ENCODE measurements around the gene LCE1D. TPM values are rescaled to one million over a fixed set of nuclear protein-coding genes. Genes with fewer than 3 reads are reported as not detected.

Gene LCE1D, protein sequence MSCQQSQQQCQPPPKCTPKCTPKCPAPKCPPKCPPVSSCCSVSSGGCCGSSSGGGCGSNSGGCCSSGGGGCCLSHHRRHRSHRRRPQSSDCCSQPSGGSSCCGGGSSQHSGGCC
- total RNA-seq: not detected

DNA sequence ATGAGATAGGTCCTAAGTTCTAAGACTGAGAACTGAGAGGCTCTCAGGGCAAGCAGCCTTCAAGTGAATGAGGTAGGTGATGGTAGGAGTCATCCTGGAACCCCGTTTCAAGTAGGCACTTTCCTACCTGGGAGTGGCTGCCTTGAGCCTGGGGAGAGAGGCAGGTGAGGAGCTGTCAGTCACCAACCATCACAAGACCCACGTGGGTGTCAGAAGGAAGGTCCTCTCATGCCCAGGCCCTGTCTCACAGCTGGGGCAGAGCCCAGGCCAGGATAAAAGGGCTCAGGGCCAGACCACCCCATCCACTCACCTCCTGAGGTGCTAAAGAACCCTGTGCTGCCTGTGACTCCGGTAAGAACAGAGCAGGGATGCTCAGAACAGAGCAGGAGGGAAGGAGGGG, at the start of gene LCE1D:
Gene LCE1D, plus strand, starts transcription at position 301 of the 400 bp plus-strand sequence. CDS start 1,074 bp downstream, outside the sequence.
- no peak for DNase-seq

DNA sequence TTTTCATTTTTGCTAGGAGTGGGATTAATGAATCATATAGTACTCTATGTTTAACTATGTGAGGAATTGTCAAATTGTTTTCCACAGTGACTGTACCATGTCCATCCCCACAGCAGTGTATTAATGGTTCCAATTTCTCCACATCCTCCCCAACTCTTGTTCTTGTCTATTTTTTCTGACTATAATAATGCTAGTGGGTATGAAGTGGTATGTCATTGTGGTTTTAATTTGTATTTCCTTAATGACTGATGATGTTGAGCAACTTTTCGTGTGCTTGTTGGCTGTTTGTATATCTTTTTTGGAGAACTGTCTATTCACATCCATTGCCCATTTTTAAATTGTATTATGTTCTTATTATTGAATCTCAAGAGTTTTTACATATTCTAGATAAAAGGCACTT, 48.7 kb upstream of the LCE1D start:
- no peak for DNase-seq

DNA sequence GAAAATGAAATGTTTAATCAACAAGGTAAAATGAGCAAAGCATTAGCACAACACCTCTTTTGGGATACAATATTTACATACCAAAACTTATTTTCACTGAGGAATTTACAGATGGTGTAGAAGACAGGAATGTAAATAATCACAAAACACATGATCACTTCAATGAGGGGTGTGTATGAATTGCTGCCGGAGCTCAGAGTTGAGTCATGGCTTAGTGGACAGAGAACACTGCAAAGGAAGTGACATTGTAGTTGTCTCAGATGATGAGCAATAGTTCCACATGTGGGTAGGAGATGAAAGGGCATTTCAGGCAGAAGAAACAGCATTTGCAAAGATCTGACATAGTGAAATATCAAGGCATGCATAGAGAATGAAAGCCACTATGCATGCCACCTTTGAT, 44.3 kb upstream of the LCE1D start:
- DNase-seq: no peak

- no peak for DNase-seq
Observed at GRCh38 chr1:152753586-152753985, 42.9 kb upstream of the LCE1D start.

GRCh38 chr1:152756872-152757271, 39.6 kb upstream of the LCE1D start:
- no peak for DNase-seq

GRCh38 chr1:152757747-152758146, 38.8 kb upstream of the LCE1D start, which contains the start of gene KPRP:
Gene KPRP, plus strand, starts transcription at chr1:152758025. Its CDS starts 1,564 bp downstream, at chr1:152759589.
- DNase-seq: no peak

- DNase-seq: no peak
Observed at GRCh38 chr1:152758636-152759035, 37.9 kb upstream of the LCE1D start.

DNA sequence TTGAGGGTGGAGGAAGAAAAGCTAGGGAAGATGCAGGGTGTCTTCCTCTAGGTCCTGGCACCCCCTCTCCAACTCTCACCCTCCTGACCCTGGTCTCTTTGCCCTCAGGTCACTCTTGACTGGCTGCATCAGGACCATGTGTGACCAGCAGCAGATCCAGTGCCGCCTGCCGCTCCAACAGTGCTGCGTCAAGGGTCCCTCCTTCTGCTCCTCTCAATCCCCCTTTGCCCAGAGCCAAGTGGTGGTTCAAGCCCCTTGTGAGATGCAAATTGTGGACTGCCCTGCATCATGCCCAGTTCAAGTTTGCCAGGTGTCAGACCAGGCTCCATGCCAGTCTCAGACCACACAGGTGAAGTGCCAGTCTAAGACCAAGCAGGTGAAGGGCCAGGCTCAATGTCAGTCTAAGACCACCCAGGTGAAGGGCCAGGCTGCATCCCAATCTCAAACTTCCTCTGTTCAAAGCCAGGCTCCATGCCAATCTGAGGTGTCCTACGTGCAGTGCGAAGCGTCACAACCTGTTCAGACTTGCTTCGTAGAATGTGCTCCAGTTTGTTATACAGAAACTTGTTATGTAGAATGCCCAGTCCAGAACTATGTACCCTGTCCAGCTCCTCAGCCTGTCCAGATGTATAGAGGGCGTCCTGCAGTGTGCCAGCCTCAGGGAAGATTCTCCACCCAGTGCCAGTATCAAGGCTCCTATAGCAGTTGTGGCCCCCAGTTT, 36.9 kb upstream of the LCE1D start:
- DNase-seq: no peak

DNA sequence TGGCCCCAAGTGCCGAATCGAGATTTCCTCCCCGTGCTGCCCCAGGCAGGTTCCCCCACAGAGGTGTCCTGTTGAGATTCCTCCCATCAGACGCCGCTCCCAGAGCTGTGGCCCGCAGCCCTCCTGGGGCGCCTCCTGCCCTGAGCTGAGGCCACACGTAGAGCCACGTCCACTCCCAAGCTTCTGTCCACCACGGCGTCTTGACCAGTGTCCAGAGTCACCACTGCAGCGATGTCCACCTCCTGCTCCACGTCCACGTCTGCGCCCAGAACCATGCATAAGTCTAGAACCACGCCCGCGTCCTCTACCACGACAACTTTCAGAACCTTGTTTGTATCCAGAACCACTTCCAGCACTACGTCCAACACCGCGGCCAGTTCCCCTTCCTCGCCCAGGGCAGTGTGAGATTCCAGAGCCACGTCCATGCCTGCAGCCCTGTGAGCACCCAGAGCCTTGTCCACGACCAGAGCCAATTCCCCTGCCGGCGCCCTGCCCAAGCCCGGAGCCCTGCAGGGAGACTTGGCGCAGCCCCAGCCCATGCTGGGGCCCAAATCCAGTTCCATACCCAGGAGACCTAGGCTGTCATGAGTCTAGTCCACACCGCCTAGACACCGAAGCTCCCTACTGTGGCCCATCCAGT, 35.9 kb upstream of the LCE1D start:
- DNase-seq: no peak

DNA sequence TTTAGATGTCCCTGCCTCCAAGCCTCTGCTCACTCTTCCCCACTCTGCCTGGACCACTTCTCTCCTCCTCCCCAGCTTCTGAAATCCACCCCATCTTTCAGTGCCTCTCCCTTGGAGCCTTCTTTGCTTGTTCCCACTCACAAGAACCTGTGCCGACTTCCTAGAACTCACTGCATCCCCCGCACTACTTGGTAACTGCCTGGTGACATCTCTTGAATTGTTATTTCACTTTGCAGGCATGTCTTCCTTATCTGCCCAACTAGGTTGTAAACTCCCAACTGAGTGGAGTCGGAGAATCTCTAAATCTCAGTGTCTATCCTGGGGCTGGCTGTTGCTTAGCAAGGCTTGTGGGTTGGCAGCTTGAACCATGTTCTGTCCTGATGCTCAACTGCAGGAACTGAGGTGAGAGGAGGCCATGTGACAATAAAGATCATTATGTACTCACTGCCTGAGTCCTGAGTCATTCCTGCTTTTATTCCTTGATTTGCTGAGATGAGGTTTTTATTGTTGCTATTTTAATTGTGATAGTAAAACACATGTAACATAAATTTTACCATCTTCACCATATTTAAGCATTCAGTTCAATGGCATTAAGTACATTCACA, 34.8 kb upstream of the LCE1D start:
- no peak for DNase-seq

DNA sequence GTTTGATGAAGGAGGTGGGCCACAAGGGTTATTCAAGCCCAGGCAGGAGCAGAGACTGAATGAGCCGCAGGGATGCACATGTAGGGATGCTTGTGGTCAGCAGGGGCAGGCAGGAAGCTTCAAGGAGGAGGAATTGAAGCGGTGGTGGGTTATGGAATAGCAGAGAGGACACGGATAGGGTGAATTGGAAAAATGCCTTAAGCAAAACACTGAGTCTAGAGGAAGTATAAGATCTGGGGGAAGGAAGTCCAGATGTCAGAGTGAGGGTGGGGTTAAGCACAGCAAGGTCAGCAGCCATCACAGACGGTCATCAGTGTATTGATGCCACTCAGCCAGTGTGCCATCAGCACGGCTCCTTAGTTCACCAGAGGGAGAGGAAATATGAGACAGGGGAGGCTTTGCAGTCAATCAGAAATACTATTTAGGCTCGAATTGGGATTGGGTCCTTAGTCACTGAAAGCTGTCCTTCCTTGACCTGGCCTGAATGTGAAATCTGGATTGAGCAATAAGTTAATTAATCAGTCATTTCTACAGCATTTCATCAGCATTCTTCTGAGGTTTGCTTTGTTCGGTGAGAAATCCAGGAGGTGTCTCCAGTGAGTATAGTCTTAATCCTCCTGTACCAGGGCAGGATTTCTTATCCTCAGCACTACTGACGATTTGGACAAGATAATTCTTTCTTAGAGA, 27.5 kb upstream of the LCE1D start:
- DNase-seq: no peak

- no peak for DNase-seq
Observed at GRCh38 chr1:152770411-152770810, 26.1 kb upstream of the LCE1D start.

- DNase-seq: no peak
Observed at GRCh38 chr1:152774875-152775274, 21.6 kb upstream of the LCE1D start, which contains the start of gene LCE1F. Gene LCE1F, plus strand, starts transcription at chr1:152775140. Its CDS starts 1,232 bp downstream, at chr1:152776372.

GRCh38 chr1:152776361-152776760, 20.2 kb upstream of the LCE1D start:
- DNase-seq: no peak

DNA sequence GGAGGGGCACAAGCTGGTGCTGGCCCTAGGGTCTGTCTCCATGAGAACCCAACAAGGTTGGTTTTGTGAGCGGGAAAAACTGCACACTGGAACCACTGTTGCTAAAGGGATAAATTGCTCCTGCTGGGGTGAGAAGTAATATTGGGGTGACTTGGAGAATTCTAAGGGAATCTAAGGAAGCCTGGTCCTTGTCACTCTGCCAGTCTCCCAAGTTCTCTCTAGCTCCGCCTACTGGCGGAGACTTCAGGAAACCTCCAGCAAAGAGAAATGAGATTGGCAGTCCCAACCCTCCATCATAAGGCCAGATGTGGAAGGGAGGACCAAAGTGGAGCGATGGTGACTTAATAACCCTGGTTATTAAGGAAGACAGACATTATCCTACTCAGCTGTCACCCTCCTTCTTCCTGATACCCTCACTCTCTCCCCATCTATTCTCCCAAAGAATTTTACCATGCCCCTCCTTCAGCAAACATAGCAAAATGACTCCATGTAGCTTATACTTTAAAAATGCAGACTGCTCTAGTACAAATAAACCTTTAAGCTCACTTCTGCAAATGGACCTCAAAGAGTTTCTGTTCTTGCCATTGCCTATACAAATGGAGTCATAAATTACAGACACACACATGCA, 18.9 kb upstream of the LCE1D start:
- DNase-seq: no peak

DNA sequence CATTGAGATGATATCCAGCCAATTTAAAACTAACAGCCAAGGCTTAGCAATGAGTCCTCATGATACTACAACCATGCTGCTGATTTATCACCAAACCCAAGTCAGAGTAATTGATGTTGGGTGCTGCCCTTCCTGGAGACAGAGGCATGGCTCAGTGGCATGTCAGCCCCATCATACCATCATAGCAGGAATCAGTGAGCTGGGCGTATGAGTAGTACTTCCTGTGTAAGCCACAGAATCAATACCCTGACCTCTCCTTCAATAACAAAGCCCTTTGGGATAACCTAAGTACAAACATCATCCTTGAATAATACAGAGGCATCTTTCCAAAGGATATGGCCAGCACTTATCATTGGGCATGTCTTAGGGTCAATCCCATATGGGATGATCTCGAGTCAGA, 13.4 kb upstream of the LCE1D start:
- no peak for DNase-seq

DNA sequence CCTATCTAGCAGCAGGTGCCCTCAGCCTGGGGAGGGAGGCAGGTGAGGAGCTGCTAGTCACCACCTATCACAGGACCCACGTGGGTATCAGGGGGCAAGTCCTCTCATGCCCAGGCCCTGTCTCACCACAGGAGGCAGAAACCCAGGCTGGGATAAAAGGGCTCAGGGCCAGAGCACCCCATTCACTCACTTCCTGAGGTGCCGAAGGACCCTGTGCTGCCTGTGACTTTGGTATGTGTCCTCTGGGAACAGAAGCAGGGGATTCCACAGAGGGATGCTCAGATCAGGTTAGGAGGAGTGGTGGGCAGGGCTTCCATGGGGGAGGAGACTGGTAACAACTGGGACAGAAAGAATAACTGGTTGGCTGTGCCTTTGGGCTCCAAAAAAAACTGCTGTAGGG, 10.4 kb upstream of the LCE1D start, which contains the start of gene LCE1E:
Gene LCE1E, plus strand, starts transcription at position 181 of the 400 bp plus-strand sequence. CDS start 1,043 bp downstream, outside the sequence.
- no peak for DNase-seq

- DNase-seq: no peak
Observed at GRCh38 chr1:152795686-152796085, 835 bp upstream of the LCE1D start.

- DNase-seq: no peak
Observed at GRCh38 chr1:152801333-152801732, 4.8 kb downstream of the LCE1D start.

DNA sequence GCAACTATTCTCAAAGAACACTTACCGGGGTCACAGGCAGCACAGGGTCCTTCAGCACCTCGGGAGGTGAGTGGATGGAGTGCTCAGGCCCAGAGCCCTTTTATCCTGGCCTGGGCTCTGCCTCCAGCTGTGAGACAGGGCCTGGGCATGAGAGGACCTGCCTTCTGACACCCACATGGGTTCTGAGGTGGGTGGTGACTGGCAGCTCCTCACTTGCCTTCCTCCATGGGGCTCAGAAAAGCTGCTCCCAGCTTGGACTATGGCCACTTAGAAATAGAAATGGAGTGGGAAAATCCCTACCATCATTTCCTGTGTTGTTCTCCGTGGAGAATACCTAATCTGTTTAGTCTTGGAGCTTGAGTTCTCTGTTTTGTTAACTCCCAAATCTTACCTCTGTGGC, 10.1 kb downstream of the LCE1D start, which contains the start of gene LCE1C:
Gene LCE1C, minus strand, starts transcription at position 76 of the 400 bp plus-strand sequence. CDS start 1,173 bp downstream, outside the sequence.
- no peak for DNase-seq

GRCh38 chr1:152811050-152811449, 14.5 kb downstream of the LCE1D start:
- no peak for DNase-seq

DNA sequence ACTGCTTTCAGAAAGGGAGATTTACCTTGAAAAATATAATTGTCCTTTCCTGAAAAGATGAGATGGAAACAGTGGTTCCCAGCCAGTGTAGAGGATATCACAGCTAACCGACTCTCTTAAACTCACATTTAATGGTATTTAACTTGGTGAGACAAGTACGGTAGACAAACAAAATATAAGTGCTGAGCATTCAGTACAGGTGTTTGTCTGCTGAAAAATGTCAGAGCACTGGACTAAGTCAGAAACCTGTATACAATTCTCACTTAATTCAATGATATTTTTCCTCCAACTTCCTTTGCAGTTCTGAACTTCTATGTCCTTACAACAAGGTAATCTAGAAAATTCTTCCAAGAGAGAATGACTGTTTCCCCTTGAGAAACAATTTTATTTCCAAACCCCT, 15.2 kb downstream of the LCE1D start, which contains the start of gene LCE1B:
Gene LCE1B, plus strand, starts transcription at position 301 of the 400 bp plus-strand sequence. CDS start 476 bp downstream, outside the sequence.
- no peak for DNase-seq
